Neural cell (in vitro differentiated cells): ENCODE results near the gene UTP14A.

Experiments
- EP300 ChIP-seq: fragments of 450-650 bp; conservative IDR thresholded peaks from 2 replicates; pipeline ENCODE4 v1.6.1; 2014; ENCODE audit warnings: antibody characterized with exemption, mild to moderate bottlenecking, moderate library complexity; ENCODE audit not compliant: poor library complexity, severe bottlenecking
- EZH2 ChIP-seq: fragments of 200-600, 300-800 bp; shearing (Covaris generic), sonication (generic); IDR thresholded peaks from 2 replicates; pipeline ENCODE4 v1.6.1; 2014; ENCODE audit warnings: antibody characterized with exemption, low read length, borderline replicate concordance, mild to moderate bottlenecking; ENCODE audit not compliant: insufficient read depth, poor library complexity, severe bottlenecking
- MXI1 ChIP-seq: fragments of 450-650 bp; conservative IDR thresholded peaks from 2 replicates; pipeline ENCODE4 v1.6.1; 2014; ENCODE audit warnings: antibody characterized with exemption, mild to moderate bottlenecking; ENCODE audit not compliant: poor library complexity, severe bottlenecking
- POLR2AphosphoS5 ChIP-seq: IDR thresholded peaks from 2 replicates; pipeline ENCODE4 v1.6.1; 2012
- TF ChIP-seq, protein P1 (sequence below): fragments of 450-650 bp; IDR thresholded peaks from 2 replicates; pipeline ENCODE4 v1.5.1; 2014; ENCODE audit warnings: antibody characterized with exemption, mild to moderate bottlenecking, moderate library complexity; ENCODE audit not compliant: poor library complexity, severe bottlenecking

DNA sequence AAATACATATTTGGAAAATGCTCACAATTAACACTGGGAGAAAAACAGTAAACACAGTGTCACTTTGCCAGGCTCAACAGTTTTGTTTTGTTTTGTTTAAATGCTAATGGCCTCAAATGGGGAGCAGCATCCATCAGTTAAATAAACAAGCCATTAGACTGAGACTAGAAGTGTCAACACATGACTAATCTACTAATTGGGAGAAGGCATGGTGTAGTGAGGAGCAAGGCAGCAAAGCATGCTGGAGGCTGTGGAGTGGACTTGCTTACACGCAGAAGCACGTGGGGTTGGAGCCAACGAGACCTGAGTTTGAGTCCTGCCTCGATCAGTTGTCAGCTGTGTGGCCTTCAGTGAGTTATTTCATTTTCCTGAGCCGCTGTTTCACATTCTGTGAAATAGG lies 29.0 kb downstream of the UTP14A start:
- TF ChIP-seq, protein P1, sequence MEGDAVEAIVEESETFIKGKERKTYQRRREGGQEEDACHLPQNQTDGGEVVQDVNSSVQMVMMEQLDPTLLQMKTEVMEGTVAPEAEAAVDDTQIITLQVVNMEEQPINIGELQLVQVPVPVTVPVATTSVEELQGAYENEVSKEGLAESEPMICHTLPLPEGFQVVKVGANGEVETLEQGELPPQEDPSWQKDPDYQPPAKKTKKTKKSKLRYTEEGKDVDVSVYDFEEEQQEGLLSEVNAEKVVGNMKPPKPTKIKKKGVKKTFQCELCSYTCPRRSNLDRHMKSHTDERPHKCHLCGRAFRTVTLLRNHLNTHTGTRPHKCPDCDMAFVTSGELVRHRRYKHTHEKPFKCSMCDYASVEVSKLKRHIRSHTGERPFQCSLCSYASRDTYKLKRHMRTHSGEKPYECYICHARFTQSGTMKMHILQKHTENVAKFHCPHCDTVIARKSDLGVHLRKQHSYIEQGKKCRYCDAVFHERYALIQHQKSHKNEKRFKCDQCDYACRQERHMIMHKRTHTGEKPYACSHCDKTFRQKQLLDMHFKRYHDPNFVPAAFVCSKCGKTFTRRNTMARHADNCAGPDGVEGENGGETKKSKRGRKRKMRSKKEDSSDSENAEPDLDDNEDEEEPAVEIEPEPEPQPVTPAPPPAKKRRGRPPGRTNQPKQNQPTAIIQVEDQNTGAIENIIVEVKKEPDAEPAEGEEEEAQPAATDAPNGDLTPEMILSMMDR = no peak
- TF ChIP-seq EZH2 (no peak), MXI1 (no peak), EP300 (no peak), POLR2AphosphoS5 (no peak)
